Prostate gland (tissue), 2 donors: ENCODE data around the gene PHLPP1. TPM values are rescaled to one million over a fixed set of nuclear protein-coding genes. Genes with fewer than 3 reads are reported as not detected.

Experiments
- DNase-seq: peaks from one replicate; pipeline ENCODE4 v3.0.0-alpha.2; 2019; ENCODE audit warnings: low spot score
- H3K27ac ChIP-seq, 2 donors: fragments of 200-600 bp; sonication (generic); 2 replicates each; pipeline ENCODE4 v1.5.1; 2017 to 2019
- H3K27me3 ChIP-seq: fragments of 200-600 bp; sonication (generic); replicated peaks from 2 replicates; pipeline ENCODE4 v1.5.1; 2019; ENCODE audit not compliant: insufficient read depth
- H3K36me3 ChIP-seq, 2 donors: fragments of 200-600 bp; sonication (generic); 1 replicate in 1 of 2; 2 replicates in 1 of 2; pipeline versions ENCODE4 v1.5.1 to v1.8.1; 2017 to 2019
- H3K4me1 ChIP-seq: fragments of 200-600 bp; sonication (generic); replicated peaks from 2 replicates; pipeline ENCODE4 v1.5.1; 2019
- H3K4me3 ChIP-seq, 2 donors: fragments of 200-600 bp; sonication (generic); 2 replicates each; pipeline ENCODE4 v1.5.1; 2017 to 2019
- H3K9me3 ChIP-seq: fragments of 200-600 bp; sonication (generic); 2 replicates; pipeline ENCODE4 v1.5.1; 2017
- CTCF ChIP-seq, 4 experiments: fragments of 200-600 bp in 2 of 4; fragments of 450-650 bp in 2 of 4; sonication (generic) in 2 of 4; IDR thresholded peaks; 1 replicate in 3 of 4; 2 replicates in 1 of 4; pipeline ENCODE4 v1.5.1; 2016 to 2019; ENCODE audit warnings: antibody characterized with exemption in 4 of 4, mild to moderate bottlenecking in 2 of 4, moderate library complexity in 2 of 4
- POLR2A ChIP-seq: fragments of 450-650 bp; IDR thresholded peaks from one replicate; pipeline ENCODE4 v1.6.1; 2016; ENCODE audit warnings: antibody characterized with exemption, mild to moderate bottlenecking
- POLR2AphosphoS5 ChIP-seq: sonication (generic); formaldehyde crosslinking; IDR thresholded peaks from one replicate; pipeline ENCODE4 v1.6.1; 2017; ENCODE audit warnings: antibody characterized with exemption
- WGBS: methylation state at CpG from one replicate; pipeline ENCODE4 v1.1.5; 2018; 5-methylcytosine and 5-hydroxymethylcytosine counted together
- intact Hi-C: fragments of 100-400 bp; cut with DNase I; formaldehyde crosslinking; loops from one replicate; pipeline ENCODE4 v1.14.2; 2022
- total RNA-seq, 2 donors: library from RNA; depleted of rRNA; stranded (reverse); fragments of >200 nt; gene quantifications; one replicate each; pipeline ENCODE4 v1.1.0, GENCODE V29; 2016

The PHLPP1 gene
- total RNA-seq, 2 donors from 2014 or later: 16.8 to 44.1 TPM

- no peaks in the 10 kb centered on the region for H3K4me1 ChIP-seq
- no peak for DNase-seq
- H3K9me3 ChIP-seq: no peaks in the 10 kb centered on the region
- H3K27me3 ChIP-seq: no peaks in the 10 kb centered on the region
- intact Hi-C loops: loop anchor here (2.0 to 10.0 kb wide), 5 partner anchors 71 to 721 kb away; partner anchors contain the start of genes PIGN and RELCH
- H3K27ac ChIP-seq: no peak overlapping the region
- no peak overlapping the region for H3K4me3 ChIP-seq
- no peak for TF ChIP-seq POLR2A
- no peak for TF ChIP-seq CTCF (IDR thresholded peaks at IDR 0.05)
- TF ChIP-seq POLR2AphosphoS5: no peak
- WGBS: 89% methylated on average over 17 of the region's 17 CpGs
- no peaks in the 10 kb centered on the region for H3K36me3 ChIP-seq
Observed at GRCh38 chr18:62713651-62714247, 1.6 kb upstream of the PHLPP1 start.

DNA sequence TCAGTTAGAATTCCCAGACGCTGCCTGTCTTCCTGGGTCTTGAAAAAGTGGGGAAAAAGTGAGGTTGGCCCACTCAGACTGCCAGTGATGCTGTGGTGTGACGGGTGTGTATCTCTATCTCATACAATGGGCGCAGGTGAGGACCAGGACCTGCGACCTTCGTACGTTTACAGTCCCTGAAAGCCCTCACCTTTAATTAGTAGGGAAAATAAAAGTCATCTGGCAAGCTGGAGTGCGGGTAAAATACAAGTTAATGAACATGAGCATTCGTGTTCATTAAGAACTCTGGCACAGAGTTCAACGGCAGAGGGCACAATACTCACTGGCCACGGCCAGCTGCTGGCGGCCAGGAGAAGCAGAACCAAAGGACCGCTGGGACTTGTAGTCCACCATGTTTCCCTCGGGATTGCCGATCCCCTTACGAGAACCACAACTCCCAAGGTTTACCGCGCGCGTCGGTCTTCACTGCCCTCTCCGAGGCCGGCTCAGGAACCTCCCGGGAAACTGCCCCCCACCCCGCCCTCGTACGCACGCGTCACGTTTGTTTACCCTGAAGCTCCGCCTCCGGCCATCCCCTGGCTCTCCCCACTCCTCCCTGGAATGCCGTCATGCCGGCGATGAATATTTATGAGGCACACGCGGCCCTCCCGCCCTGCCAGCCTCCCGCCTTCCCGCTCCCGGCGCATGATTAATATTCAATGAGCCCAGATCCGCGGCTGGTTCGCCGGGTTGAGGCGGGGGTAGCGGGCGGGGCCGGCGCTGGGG lies 488 bp upstream of the PHLPP1 start:
- Histone ChIP-seq H3K4me3 (peak overlapping the region; percentile 70 to 71), H3K9me3 (no peaks in the 10 kb centered on the region), H3K27ac (peak overlapping the region; percentile 97), H3K4me1 (no peaks in the 10 kb centered on the region), H3K27me3 (no peaks in the 10 kb centered on the region), H3K36me3 (no peaks in the 10 kb centered on the region)
- TF ChIP-seq CTCF (IDR thresholded peaks at IDR 0.05) (peak; percentile 46 to 94 (median 86)), POLR2A (no peak), POLR2AphosphoS5 (peak; percentile 92)
- intact Hi-C loops: loop anchor here (2.0 to 10.0 kb wide), 8 partner anchors 70 to 720 kb away; partner anchors contain the start of genes PIGN and RELCH
- DNase-seq: peak; percentile 100
- 2% methylated on average over 50 of the region's 50 CpGs for WGBS

DNA sequence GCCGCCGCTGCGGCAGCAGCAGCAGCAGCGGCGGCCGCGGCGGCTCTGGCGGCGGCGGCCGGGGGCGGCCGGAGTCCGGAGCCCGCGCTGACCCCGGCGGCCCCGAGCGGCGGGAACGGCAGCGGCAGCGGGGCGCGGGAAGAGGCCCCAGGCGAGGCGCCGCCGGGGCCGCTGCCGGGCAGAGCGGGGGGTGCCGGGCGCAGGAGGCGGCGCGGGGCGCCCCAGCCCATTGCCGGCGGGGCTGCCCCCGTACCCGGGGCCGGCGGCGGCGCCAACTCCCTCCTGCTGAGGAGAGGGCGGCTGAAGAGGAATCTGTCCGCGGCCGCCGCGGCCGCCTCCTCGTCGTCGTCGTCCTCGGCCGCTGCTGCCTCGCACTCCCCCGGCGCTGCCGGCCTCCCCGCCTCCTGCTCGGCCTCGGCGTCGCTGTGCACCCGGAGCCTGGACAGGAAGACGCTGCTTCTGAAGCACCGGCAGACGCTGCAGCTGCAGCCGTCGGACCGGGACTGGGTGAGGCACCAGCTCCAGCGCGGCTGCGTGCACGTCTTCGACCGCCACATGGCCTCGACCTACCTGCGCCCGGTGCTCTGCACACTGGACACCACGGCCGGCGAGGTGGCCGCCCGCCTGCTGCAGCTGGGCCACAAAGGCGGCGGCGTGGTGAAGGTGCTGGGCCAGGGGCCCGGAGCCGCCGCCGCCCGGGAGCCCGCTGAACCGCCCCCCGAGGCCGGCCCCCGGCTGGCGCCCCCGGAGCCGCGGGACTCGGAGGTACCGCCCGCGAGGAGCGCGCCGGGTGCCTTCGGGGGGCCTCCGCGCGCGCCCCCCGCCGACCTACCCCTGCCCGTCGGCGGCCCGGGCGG lies 646 bp downstream of the PHLPP1 start:
- Histone ChIP-seq H3K4me3 (peak overlapping the region; percentile 70 to 71), H3K27ac (peak overlapping the region; percentile 97), H3K36me3 (no peaks in the 10 kb centered on the region), H3K4me1 (no peaks in the 10 kb centered on the region), H3K27me3 (no peaks in the 10 kb centered on the region), H3K9me3 (no peaks in the 10 kb centered on the region)
- intact Hi-C loops: loop anchor here (2.0 to 10.0 kb wide), 7 partner anchors 69 to 719 kb away; partner anchors contain the start of genes PIGN and RELCH
- DNase-seq: peak; percentile 38
- 3% methylated on average over 18 of the region's 127 CpGs for WGBS
- TF ChIP-seq POLR2A: no peak
- no peak for TF ChIP-seq POLR2AphosphoS5

DNA sequence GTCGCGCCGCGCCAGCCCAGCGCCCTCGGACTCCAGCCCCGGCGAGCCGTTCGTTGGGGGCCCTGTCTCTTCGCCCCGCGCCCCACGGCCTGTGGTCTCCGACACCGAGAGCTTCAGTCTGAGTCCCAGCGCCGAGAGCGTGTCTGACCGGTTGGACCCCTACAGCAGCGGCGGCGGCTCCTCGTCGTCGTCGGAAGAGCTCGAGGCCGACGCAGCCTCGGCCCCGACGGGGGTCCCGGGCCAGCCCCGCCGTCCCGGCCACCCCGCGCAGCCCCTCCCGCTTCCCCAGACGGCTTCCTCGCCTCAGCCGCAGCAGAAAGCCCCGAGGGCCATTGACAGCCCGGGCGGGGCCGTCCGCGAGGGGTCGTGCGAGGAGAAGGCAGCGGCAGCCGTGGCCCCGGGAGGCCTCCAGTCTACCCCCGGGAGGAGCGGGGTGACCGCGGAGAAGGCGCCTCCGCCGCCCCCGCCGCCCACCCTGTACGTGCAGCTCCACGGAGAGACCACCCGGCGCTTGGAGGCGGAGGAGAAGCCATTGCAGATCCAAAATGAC lies 1.4 kb downstream of the PHLPP1 start:
- peak; percentile 9 for TF ChIP-seq POLR2A
- no peak for TF ChIP-seq POLR2AphosphoS5
- peak in 2 of 4 experiments; percentile 24 to 28 for TF ChIP-seq CTCF (IDR thresholded peaks at IDR 0.05)
- peak overlapping the region; percentile 79 to 97 for H3K27ac ChIP-seq
- H3K4me1 ChIP-seq: no peaks in the 10 kb centered on the region
- 1% methylated on average over 33 of the region's 68 CpGs for WGBS
- H3K9me3 ChIP-seq: no peaks in the 10 kb centered on the region
- H3K27me3 ChIP-seq: no peaks in the 10 kb centered on the region
- peak overlapping the region; percentile 70 to 71 for H3K4me3 ChIP-seq
- no peaks in the 10 kb centered on the region for H3K36me3 ChIP-seq
- intact Hi-C loops: loop anchor here (5.0 to 10.0 kb wide), 6 partner anchors 68 to 718 kb away; partner anchors contain the start of genes PIGN and RELCH
- peak; percentile 43 for DNase-seq
